SIG-M5 (cell line): ENCODE measurements around the gene RNU6-1.

Experiments
- DNase-seq: peaks from one replicate; lab custom pipeline; 2025; lab: John Stamatoyannopoulos, UW

The RNU6-1 gene

DNA sequence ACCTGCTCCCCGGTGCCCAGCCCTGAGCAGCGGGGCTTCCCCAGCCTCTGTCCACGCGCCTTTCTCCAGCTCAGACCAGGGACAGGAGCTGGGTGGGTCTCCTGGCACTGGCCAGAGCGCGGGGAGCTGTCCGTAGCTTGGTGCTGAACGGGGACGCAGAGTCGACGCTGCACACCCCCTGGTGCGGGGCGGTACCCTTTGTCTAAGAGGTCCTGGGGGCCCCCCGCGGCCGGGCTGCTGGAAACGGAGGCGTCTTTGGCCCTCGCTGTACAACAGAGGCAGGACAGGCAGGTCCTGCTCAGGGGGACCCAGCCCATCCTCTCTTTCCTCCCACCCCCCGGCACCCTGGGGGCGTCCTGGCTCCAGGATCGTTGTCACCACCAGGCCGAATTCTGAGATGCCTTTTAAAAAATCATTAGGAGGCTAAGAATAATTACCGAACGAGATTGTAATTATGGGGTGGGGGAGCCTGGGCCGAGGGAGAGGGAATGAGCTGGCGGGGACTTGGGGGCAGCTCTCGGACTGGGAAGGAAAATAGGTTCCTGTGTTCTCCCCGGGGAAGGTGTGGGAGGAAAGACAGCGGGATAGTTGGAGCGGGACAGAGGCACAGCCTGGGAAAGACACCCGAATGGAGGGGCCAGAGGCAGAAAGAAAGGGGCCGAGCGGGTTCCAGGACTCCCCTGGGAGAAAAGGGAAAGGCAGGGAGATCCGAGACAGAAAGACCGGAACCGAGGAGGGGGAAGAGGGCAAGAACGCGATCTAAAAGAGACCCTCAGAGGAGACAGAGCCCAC, 18.7 kb downstream of the RNU6-1 start:
- DNase-seq = no peak

DNA sequence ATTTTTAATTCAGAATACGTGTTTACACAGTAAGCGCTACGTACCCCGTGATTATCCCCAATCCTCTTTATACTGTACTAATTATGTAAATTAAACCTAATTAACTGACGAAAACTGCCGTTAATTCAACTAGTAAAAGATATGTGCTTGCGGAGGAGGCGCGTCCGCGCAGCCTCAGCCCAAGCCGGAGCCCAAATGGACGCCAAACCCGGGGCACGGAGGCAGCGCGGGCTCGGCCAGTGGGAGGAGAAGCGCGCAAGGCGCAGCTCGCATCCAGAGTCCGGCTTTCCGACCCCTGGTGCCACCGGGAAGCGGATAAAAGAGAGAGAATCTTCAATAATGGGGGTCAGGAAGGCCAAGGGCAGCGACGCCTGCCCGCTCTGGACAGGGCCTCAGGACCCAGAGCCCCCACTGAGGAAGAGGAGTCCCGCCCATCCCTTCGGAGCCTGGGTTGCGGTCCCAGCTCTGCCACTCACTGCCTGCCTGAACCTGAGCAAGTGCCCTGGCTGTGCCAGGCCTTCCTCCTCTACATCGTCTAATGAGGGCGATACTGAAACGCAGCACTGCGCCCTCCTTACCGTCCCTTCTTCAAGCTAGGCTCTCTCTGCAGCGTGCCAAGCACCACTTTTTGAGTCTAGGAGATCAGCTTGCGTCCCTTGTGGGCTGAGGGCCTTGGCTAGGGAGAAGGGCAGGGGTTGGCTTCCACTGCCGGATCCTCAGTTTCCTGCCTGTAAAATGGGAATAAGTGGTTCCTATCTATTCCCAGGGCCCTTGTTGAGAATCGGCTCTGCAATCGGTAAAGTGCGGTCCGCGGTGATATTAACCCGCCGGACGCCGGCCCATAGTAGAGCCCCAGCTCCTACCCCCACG, 19.5 kb downstream of the RNU6-1 start:
- no peak for DNase-seq

DNA sequence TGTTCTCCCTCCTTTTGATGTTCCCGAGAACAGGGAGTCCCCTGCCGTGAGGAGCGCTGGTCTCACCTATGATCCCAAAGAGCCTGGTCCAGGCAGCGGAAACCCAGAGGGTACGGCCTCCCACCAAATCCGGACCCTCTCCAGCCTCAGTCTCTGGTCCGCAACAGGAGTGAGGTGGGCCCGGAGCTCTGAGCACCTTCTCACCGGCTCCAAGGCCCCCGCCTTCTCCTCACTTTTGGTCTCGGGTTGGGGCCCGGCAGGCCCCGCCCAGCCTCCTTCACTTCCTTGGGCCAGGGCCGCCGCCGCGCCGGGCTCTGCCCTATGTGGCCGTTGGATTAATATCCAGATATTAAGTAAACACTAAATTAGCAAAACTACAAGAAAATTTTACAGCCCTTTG, 20.2 kb downstream of the RNU6-1 start:
- DNase-seq = no peak

DNA sequence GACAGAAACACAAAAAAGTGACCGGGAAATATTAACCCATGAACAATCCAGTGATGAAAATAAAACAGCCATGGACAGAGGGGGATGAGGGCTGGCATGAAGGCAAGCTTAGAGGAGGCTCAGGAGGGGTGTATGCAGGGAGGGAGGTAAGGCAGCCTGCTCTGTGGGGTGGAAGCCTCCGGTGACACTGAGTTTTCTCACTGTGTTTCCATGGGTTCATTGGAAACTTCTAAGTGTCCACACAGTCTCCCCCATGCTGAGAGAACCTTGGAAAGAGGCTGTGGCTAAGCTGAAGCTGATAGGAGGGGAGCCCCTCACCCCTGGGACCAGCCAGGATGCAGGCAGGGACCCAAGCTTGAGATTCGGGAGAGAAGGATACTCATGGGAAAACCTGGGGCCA, 21.4 kb downstream of the RNU6-1 start:
- no peak for DNase-seq

- DNase-seq = no peak
These were observed 23.2 kb downstream of the RNU6-1 start for GRCh38 chr15:67816668-67817067.

- DNase-seq = no peak
These were observed 24.7 kb downstream of the RNU6-1 start for GRCh38 chr15:67815036-67815592.

GRCh38 chr15:67813104-67813634, 26.7 kb downstream of the RNU6-1 start:
- no peak for DNase-seq

- no peak for DNase-seq
These were observed 27.6 kb downstream of the RNU6-1 start for GRCh38 chr15:67812241-67812644.

- no peak for DNase-seq
These were observed 30.0 kb downstream of the RNU6-1 start for GRCh38 chr15:67809866-67810265.

- DNase-seq = no peak
These were observed 30.4 kb downstream of the RNU6-1 start for GRCh38 chr15:67809441-67809840.

- DNase-seq = no peak
These were observed 31.0 kb downstream of the RNU6-1 start for GRCh38 chr15:67808821-67809220.

GRCh38 chr15:67807836-67808235, 32.0 kb downstream of the RNU6-1 start:
- DNase-seq = no peak

DNA sequence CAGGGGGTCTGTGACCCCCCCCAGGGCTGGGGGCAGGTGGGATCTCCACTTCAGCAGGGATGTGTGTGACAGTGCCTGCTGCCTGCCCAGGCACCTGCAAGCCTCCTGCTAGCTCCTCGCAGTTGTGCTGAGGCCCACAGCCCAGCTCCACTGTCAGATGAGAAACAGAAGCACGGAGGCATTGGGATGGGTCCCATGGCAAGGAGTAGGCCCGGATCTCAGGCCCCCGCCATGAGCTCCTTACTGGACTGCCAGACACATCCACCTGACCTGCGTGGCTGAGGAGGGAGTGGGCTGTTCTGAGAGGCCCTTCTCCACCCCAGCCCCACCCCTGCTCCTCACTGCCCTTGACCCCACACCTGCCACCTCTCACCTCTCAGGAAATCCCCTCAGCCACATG, 32.7 kb downstream of the RNU6-1 start:
- no peak for DNase-seq

GRCh38 chr15:67806536-67806935, 33.3 kb downstream of the RNU6-1 start:
- no peak for DNase-seq

DNA sequence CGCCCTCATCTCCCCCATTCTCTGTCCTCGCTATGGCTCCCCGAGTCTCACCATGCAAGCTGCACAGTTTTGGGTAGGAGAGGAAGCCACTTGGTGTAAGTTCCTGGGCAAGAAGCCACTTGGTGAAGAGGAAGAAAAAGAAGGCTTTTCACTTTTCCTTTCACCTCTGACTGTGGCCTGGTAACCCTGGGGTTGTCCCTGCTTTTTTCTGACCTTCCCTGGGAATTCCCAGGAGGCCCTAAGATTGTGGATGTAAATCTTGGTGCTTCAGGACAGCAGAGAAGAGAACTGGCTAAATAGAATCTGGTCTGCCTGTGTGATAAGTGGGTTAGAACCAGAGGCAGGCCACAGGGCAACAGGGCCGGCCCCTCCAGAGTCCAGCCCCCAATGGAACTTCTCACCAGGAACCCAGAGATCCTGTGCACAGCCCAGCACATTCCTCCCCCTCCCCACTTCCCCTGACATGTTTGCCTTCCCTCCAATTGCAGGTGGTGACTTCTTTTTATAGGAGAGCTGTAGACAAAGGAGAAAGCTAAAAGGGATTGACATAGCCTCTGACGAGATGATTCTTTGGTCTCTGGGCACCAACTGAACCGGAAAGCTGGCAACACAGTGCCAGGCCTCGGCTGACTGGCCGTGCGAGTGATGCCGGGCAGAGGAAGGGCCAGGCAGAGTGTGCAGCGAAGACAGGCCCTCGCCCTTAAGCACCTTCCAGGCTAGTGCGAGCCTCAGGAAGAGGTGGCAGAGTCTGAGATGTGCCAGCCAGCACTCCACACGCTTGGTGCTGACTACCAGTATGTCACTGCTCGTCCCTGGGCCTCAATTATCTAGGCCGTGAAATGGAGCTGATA, 34.0 kb downstream of the RNU6-1 start:
- DNase-seq = no peak

DNA sequence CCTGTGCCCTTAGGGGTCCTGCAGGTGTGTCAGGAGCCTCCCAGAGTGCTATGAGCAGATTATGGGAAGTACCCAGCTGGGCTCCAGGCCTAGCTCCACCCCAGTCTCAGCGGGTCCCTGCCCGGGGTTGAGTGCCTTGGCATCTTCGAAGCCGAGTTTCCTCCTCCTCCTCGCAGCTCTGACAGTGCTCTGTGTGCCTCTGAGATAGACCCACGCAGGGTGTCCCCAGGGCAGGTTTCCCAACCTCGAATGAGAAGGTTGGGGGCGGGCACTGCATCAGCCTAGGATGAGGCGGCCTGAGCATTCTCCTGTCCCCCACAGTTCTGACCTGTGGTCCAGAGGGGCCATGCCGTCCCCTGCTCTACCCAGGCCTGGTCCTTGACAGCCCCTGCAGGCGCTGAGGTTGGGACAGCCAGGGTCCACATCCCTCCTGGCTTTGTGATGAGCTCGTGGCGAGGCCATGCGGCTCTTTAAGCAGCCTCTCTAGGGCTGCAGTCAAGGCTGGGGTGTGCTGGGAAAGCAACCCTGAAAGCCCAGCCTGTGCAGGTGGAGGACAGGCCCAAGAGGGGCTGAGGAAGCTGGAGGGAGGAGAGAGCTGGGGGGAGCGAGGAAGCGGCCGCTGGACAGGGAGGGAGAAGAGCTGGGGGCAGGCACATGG, 34.7 kb downstream of the RNU6-1 start:
- no peak for DNase-seq

GRCh38 chr15:67803996-67804843, 35.6 kb downstream of the RNU6-1 start:
- no peak for DNase-seq

DNA sequence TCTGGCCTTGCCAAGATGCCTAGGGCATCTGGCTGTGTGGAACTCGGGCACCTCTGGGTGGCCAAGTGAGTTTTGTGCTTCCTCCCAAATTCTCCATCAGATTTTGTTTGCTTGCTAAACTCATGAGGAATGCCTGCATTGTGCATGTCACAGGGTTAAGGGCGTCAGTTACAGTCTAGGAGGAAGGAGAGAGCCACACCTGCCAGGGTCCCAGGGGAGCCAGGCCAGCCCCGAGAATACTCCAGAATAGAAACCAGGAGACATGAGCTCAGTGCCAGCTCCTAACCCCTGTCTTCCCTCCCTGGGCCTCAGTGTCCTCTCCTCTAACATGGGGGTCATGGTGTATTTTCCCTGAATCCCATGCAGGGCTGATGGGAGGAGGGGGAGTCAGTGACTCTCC, 36.5 kb downstream of the RNU6-1 start:
- DNase-seq = no peak

DNA sequence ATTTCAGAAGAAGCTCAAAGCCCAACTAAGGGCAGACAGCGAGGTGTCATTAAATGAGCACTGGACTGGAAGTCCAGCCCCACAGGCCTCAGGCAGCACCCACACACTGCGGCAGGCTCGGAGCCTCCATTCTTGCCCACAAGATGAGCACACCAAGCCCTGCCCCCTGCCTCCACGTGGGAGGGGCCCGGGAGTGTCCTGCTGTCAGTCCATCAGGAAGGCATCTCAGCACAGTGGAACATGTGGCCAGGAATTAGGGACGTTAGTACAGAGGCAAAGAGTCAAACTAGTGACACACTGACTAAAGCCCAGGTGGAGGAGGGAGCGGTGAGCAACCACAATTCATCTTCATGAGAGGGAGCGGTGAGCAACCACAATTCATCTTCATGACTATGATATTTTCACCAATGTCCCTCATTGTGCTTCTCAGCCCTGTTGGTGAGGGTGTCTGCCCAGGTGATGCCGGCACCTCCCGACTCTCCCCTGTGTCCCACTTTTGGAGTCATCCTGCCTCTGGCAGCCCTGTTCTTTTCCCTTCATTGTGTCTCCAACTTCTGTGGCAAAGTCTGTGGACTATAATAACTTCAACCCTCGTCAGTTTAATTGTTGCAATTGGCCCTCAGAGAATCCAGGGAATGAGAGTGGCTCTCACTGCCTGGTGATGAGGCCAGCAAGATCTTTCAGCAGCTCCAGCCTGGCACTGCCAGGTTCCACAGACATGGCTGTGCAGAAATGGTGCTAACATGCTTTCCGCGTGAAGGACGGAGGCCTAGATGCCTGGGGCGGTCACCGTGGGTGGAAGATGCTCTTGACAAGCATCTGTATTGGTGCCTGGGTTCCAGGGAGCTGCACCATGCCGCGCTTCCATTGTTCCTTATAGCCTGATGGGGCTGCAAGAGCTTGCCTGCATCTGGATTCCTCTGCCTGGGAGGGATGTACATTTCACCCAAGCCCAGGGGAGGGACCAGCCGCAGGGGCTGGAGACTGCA, 37.6 kb downstream of the RNU6-1 start:
- no peak for DNase-seq
